Measurements from ENCODE around the gene REC8. TPM values are rescaled to one million over a fixed set of nuclear protein-coding genes. Genes with fewer than 3 reads are reported as not detected.

Gene REC8
- total RNA-seq, 4 donors from 2014 or later = 9.5 to 54.3 (median 42.1) TPM

GRCh38 chr14:24189059-24189375, 17.1 kb downstream of the REC8 start:
- Histone ChIP-seq H3K36me3 (no peaks in the 10 kb centered on the region), H3K4me1 (no peaks in the 10 kb centered on the region), H3K4me3 (peak overlapping the region in 1 of 2 donors; percentile 63), H3K9me3 (no peaks in the 10 kb centered on the region), H3K27me3 (no peaks in the 10 kb centered on the region), H3K27ac (peak overlapping the region; percentile 9 to 53)
- no peak for TF ChIP-seq CTCF (IDR thresholded peaks at IDR 0.05)
- TF ChIP-seq POLR2A (IDR thresholded peaks at IDR 0.05) = no peak
- DNase-seq = no peak
- intact Hi-C loops (cut with DNase I; ENCODE audit: low total_unique reads) = no loop called here

- no peak overlapping the region for H3K4me3 ChIP-seq
- H3K27ac ChIP-seq = no peak overlapping the region
- intact Hi-C loops (cut with DNase I; ENCODE audit: low total_unique reads) = no loop called here
- no peaks in the 10 kb centered on the region for H3K9me3 ChIP-seq
- TF ChIP-seq POLR2A (IDR thresholded peaks at IDR 0.05) = no peak
- no peak for TF ChIP-seq CTCF (IDR thresholded peaks at IDR 0.05)
- no peaks in the 10 kb centered on the region for H3K27me3 ChIP-seq
- DNase-seq = no peak
- no peaks in the 10 kb centered on the region for H3K4me1 ChIP-seq
- no peaks in the 10 kb centered on the region for H3K36me3 ChIP-seq
Observed at GRCh38 chr14:24189460-24189859, 17.6 kb downstream of the REC8 start.

DNA sequence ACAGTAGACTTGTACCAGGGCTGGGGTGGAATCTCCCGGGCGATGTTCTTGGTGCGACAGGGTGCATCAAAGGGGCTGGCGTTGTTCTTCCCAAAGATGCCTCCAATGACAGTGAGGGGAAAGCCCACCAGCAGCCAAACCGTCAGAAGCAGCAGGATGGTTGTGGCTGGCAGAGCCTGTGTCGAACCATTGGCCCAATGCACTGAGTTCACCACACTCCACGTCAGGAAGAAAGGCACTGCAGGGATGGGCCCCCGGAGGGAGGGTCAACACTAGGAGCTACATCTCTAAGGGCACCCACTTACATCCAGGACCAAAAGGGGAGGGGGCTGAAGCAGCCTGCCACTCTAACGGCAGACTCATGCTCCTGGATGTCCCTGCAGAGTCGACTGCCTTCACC, 18.5 kb downstream of the REC8 start:
- TF ChIP-seq POLR2A (IDR thresholded peaks at IDR 0.05) = no peak
- Histone ChIP-seq H3K9me3 (no peaks in the 10 kb centered on the region), H3K27me3 (no peaks in the 10 kb centered on the region), H3K4me3 (no peak overlapping the region), H3K4me1 (no peaks in the 10 kb centered on the region), H3K36me3 (no peaks in the 10 kb centered on the region), H3K27ac (no peak overlapping the region)
- DNase-seq = no peak
- intact Hi-C loops (cut with DNase I; ENCODE audit: low total_unique reads) = no loop called here

DNA sequence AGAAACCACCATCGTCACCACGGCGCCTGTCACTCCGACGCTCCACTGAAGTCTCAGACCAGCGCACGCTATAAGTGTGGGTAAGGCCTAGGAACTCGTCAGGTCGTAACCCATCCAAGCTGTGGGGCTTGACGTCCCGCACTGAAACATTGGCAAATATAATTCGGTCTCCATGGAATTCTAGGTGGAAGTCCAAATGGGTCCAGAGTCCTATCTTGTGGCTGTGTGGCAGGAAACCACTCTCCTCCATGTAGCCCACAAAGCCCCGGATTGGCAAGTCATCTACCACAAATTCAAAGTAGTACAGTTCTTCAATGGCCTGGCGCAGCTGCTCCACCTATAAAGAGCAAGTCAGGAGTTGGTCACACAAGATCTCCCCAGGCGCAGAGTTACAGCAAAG, 21.1 kb downstream of the REC8 start:
- H3K4me1 ChIP-seq = no peaks in the 10 kb centered on the region
- H3K27ac ChIP-seq = no peak overlapping the region
- intact Hi-C loops (cut with DNase I; ENCODE audit: low total_unique reads) = no loop called here
- no peak for TF ChIP-seq CTCF (IDR thresholded peaks at IDR 0.05)
- TF ChIP-seq POLR2A (IDR thresholded peaks at IDR 0.05) = no peak
- no peaks in the 10 kb centered on the region for H3K27me3 ChIP-seq
- no peaks in the 10 kb centered on the region for H3K36me3 ChIP-seq
- H3K4me3 ChIP-seq = no peak overlapping the region
- H3K9me3 ChIP-seq = no peaks in the 10 kb centered on the region
- no peak for DNase-seq

- peak overlapping the region; percentile 94 to 95 for H3K27ac ChIP-seq
- DNase-seq = no peak
- intact Hi-C loops (cut with DNase I; ENCODE audit: low total_unique reads) = no loop called here
- no peaks in the 10 kb centered on the region for H3K36me3 ChIP-seq
- no peaks in the 10 kb centered on the region for H3K27me3 ChIP-seq
- TF ChIP-seq CTCF (IDR thresholded peaks at IDR 0.05) = no peak
- no peak for TF ChIP-seq POLR2A (IDR thresholded peaks at IDR 0.05)
- peak overlapping the region; percentile 77 to 91 for H3K4me3 ChIP-seq
- no peaks in the 10 kb centered on the region for H3K9me3 ChIP-seq
- no peaks in the 10 kb centered on the region for H3K4me1 ChIP-seq
Observed at GRCh38 chr14:24194186-24194872, 22.4 kb downstream of the REC8 start.

GRCh38 chr14:24194873-24195185, 22.9 kb downstream of the REC8 start:
- no peaks in the 10 kb centered on the region for H3K27me3 ChIP-seq
- intact Hi-C loops (cut with DNase I; ENCODE audit: low total_unique reads) = no loop called here

More at GRCh38 chr14:24194873-24195185, 22.9 kb downstream of the REC8 start:
- H3K4me1 ChIP-seq = no peaks in the 10 kb centered on the region
- peak overlapping the region; percentile 77 to 91 for H3K4me3 ChIP-seq
- TF ChIP-seq CTCF (IDR thresholded peaks at IDR 0.05) (no peak), POLR2A (IDR thresholded peaks at IDR 0.05) (no peak)
- peak overlapping the region; percentile 94 to 95 for H3K27ac ChIP-seq
- no peak for DNase-seq
- H3K9me3 ChIP-seq = no peaks in the 10 kb centered on the region
- no peaks in the 10 kb centered on the region for H3K36me3 ChIP-seq

Measured in uterus (tissue), 4 donors.